Heart right ventricle (tissue), 16 donors: Measurements from ENCODE around the gene DAB2IP. TPM values are rescaled to one million over a fixed set of nuclear protein-coding genes. Genes with fewer than 3 reads are reported as not detected.

Experiments used
- ATAC-seq, 8 donors: fragments of 200-7000 bp; cut with Tn5 transposase; one replicate each; pipeline ENCODE4 v1.9.1; 2020; ENCODE audit warnings: mild to moderate bottlenecking in 8 of 8, moderate library complexity in 8 of 8, moderate number of reproducible peaks in 1 of 8
- DNase-seq, 2 donors: peaks; one replicate each; pipeline ENCODE4 v3.0.0-alpha.2; 2020
- H3K27ac ChIP-seq, 10 donors: fragments of 200-600 bp; sonication (generic) in 2 of 10; one replicate each; pipeline versions ENCODE4 v1.5.0 to v1.8.0; 2020 to 2022; ENCODE audit warnings: mild to moderate bottlenecking in 3 of 10
- H3K27me3 ChIP-seq, 7 donors: fragments of 200-600 bp; one replicate each; pipeline ENCODE4 v1.8.0; 2021 to 2022; ENCODE audit warnings: mild to moderate bottlenecking in 2 of 7
- H3K36me3 ChIP-seq, 9 donors: fragments of 200-600 bp; sonication (generic) in 1 of 9; one replicate each; pipeline versions ENCODE4 v1.5.0 to v1.8.0; 2020 to 2022; ENCODE audit warnings: mild to moderate bottlenecking in 2 of 9
- H3K4me1 ChIP-seq, 9 donors: fragments of 200-600 bp; sonication (generic) in 1 of 9; one replicate each; pipeline versions ENCODE4 v1.5.0 to v1.8.0; 2020 to 2022; ENCODE audit warnings: mild to moderate bottlenecking in 4 of 9
- H3K4me3 ChIP-seq, 10 donors: fragments of 200-600 bp; sonication (generic) in 2 of 10; one replicate each; pipeline versions ENCODE4 v1.5.0 to v1.8.0; 2020 to 2022; ENCODE audit warnings: mild to moderate bottlenecking in 7 of 10, moderate library complexity in 2 of 10
- H3K9me3 ChIP-seq, 11 donors: fragments of 200-600 bp in 10 of 11; sonication (generic) in 2 of 11; one replicate each; pipeline versions ENCODE4 v1.5.0 to v1.8.0; 2013 to 2022; ENCODE audit warnings: mild to moderate bottlenecking in 2 of 11, control low read depth in 1 of 11, moderate library complexity in 1 of 11
- CTCF ChIP-seq, 9 donors: fragments of 200-600 bp; sonication (generic) in 2 of 9; IDR thresholded peaks; one replicate each; pipeline versions ENCODE4 v1.5.0 to v1.8.0; 2021 to 2022; ENCODE audit warnings: antibody characterized with exemption in 9 of 9, mild to moderate bottlenecking in 5 of 9, moderate library complexity in 1 of 9
- WGBS, 2 donors: extraction: QIAGEN DNeasy Blood & Tissue Kit; methylation state at CpG; one replicate each; pipeline ENCODE4 v1.1.7; 2013; ENCODE audit warnings: inconsistent platforms in 1 of 2; 5-methylcytosine and 5-hydroxymethylcytosine counted together
- intact Hi-C, 10 donors: fragments of 100-400 bp; cut with DNase I; formaldehyde crosslinking; loops; one replicate each; pipeline versions ENCODE4 v1.11.1 to v1.14.2; 2022
- polyA plus RNA-seq, 2 donors: library from polyadenylated mRNA; stranded (reverse); fragments of 200-250 nt; gene quantifications; one replicate each; pipeline ENCODE4 v1.2.3, GENCODE V29; 2013
- total RNA-seq, 10 donors: library from RNA; stranded (reverse); fragmentation: NEBNext Ultra II Directional in 3 of 10; extraction: Animal tissue kit (Norgen Biotek cat#: 25700) in 3 of 10; gene quantifications; one replicate each; pipeline versions ENCODE4 v1.2.1 to v1.2.4, GENCODE V29; 2021 to 2023
- donor health status: Arrhythmogenic right ventricular cardiomyopathy.
- donor health status: ischemic (EF 13 %, LVEDD 7.1; RV severe dilation, severe dysfunction).
- donor health status: healthy with polysubstance abuse.
- donor health status: DM: no; HTN: yes; CAD: no.
- donor health status: DM: no; HTN: no; CAD: no.
- donor health status: ischemic (EF 25% LVEDD 6.9; RV normal size, moderate dysfunction).
- donor health status: ischemic (EF 25% LVEDD 5.7; RV mildly dilated, moderate dysfunction).
- donor health status: healthy.
- donor health status: DM: yes; HTN: yes; CAD: no.
- donor health status: Ischemic cardiomyopathy.
- donor health status: ischemic (EF 35%, LVEDD 5.7; RV mildly dilated, moderate dysfunction).
- donor health status: nonischemic (EF 11% LVEDD 7.7; RV severe dilation, severe dysfunction).
- donor health status: DM: yes; HTN: yes; CAD: no.
- donor health status: PGD.
- donor health status: ischemic (EF 29% LVEDD 5.4; RV normal size, mild dysfunction).
- donor health status: nonischemic (EF 23%, LVEDD 6.1; RV moderate dilation, normal function).

DAB2IP gene
- total and polyA plus RNA-seq, 12 donors = 18.1 to 71.1 (median 52.8) TPM

- ATAC-seq = no peak
- no peaks in the 10 kb centered on the region for H3K9me3 ChIP-seq
- H3K27me3 ChIP-seq = no peaks in the 10 kb centered on the region
- intact Hi-C loops = loop anchor here in 1 of 10 donors (5.0 kb wide), 1 partner anchor 48 kb away; no protein-coding TSS in a partner anchor
- no peak for TF ChIP-seq CTCF (IDR thresholded peaks at IDR 0.05)
- H3K27ac ChIP-seq = no peak overlapping the region
- WGBS, 2 donors = 89 to 94% methylated on average over 10 of the region's 10 CpGs
- no peak overlapping the region for H3K4me3 ChIP-seq
- no peak for DNase-seq
- H3K36me3 ChIP-seq = peaks cover 0 to 91% (median 42%) of the 10 kb centered on the region in 9 donors
- peaks cover 18 to 54% (median 40%) of the 10 kb centered on the region in 9 donors for H3K4me1 ChIP-seq
Measured at GRCh38 chr9:121760571-121760970, 109.1 kb downstream of the DAB2IP start.

- no peak for TF ChIP-seq CTCF (IDR thresholded peaks at IDR 0.05)
- Histone ChIP-seq H3K4me3 (no peak overlapping the region), H3K9me3 (no peaks in the 10 kb centered on the region), H3K27ac (no peak overlapping the region), H3K36me3 (peaks cover 0 to 100% (median 47%) of the 10 kb centered on the region in 9 donors), H3K27me3 (no peaks in the 10 kb centered on the region), H3K4me1 (peaks cover 16 to 44% (median 31%) of the 10 kb centered on the region in 9 donors)
- WGBS, 2 donors = 91 to 94% methylated on average over 6 of the region's 6 CpGs
- DNase-seq = no peak
- no peak for ATAC-seq
- intact Hi-C loops = loop anchor here in 1 of 10 donors (5.0 kb wide), 1 partner anchor 51 kb away; no protein-coding TSS in a partner anchor
Measured at GRCh38 chr9:121763131-121763530, 111.7 kb downstream of the DAB2IP start.

- Histone ChIP-seq H3K27ac (peak overlapping the region in 9 of 10 donors; percentile 62 to 86 (median 75)), H3K36me3 (peaks cover 0 to 100% (median 53%) of the 10 kb centered on the region in 9 donors), H3K9me3 (no peaks in the 10 kb centered on the region), H3K27me3 (no peaks in the 10 kb centered on the region), H3K4me1 (peaks cover 16 to 44% (median 28%) of the 10 kb centered on the region in 9 donors), H3K4me3 (no peak overlapping the region)
- intact Hi-C loops = loop anchor here in 1 of 10 donors (5.0 kb wide), 1 partner anchor 51 kb away; no protein-coding TSS in a partner anchor
- ATAC-seq = no peak
- no peak for DNase-seq
- WGBS, 2 donors = 92 to 93% methylated on average over 21 of the region's 21 CpGs
- no peak for TF ChIP-seq CTCF (IDR thresholded peaks at IDR 0.05)
Measured at GRCh38 chr9:121763561-121764370, 112.3 kb downstream of the DAB2IP start.

- 77 to 85% methylated on average over 9 of the region's 9 CpGs for WGBS, 2 donors
- Histone ChIP-seq H3K9me3 (no peaks in the 10 kb centered on the region), H3K4me1 (peaks cover 16 to 44% (median 28%) of the 10 kb centered on the region in 9 donors), H3K4me3 (no peak overlapping the region), H3K27ac (peak overlapping the region in 9 of 10 donors; percentile 62 to 86 (median 75)), H3K36me3 (peaks cover 0 to 100% (median 53%) of the 10 kb centered on the region in 9 donors), H3K27me3 (no peaks in the 10 kb centered on the region)
- intact Hi-C loops = loop anchor here in 1 of 10 donors (5.0 kb wide), 1 partner anchor 52 kb away; no protein-coding TSS in a partner anchor
- DNase-seq (no peak), ATAC-seq (peak in 2 of 8 donors; percentile 8 to 17)
- TF ChIP-seq CTCF (IDR thresholded peaks at IDR 0.05) = no peak
Measured at GRCh38 chr9:121764371-121764730, 112.9 kb downstream of the DAB2IP start.
